Measurements from ENCODE around the gene GARNL3. TPM values are rescaled to one million over a fixed set of nuclear protein-coding genes. Genes with fewer than 3 reads are reported as not detected.

Gene GARNL3
- total and polyA plus RNA-seq, 2 donors (not counting 1 experiment from before 2014, with no cell fraction given): 1.5 to 12.6 TPM

GRCh38 chr9:127293328-127293727 is 28.8 kb downstream of the GARNL3 start:
- Mint-ChIP-seq H3K27ac (no peak overlapping the region), H3K4me1 (no peaks in the 10 kb centered on the region), H3K4me3 (no peak overlapping the region), H3K9me3 (ENCODE audit: insufficient read depth) (no peaks in the 10 kb centered on the region), H3K27me3 (peaks cover 3% of the 10 kb centered on the region)
- ChIA-PET CTCF (no interaction called here), POLR2A (no interaction called here)
- Histone ChIP-seq H3K4me3 (ENCODE audit: control extremely low read depth in 1 of 5, extremely low read depth in 1 of 5, insufficient read depth in 1 of 5, low read depth in 2 of 5, low read length in 4 of 5) (no peak overlapping the region), H3K27ac (ENCODE audit: low read length in 2 of 2) (no peak overlapping the region), H3K9ac (ENCODE audit: low read length) (no peak overlapping the region), H3K79me2 (ENCODE audit: control insufficient read depth, insufficient read depth, low read length) (no peaks in the 10 kb centered on the region), H4K20me1 (ENCODE audit: control insufficient read depth, insufficient read depth, low read length, poor library complexity, severe bottlenecking) (no peaks in the 10 kb centered on the region), H3K9me3 (ENCODE audit: control extremely low read depth in 1 of 3, control insufficient read depth in 2 of 3, insufficient read depth in 1 of 3, low read length in 2 of 3) (no peaks in the 10 kb centered on the region), H3K27me3 (replicated peaks in 1 of 4; ENCODE audit: control extremely low read depth in 1 of 4, control insufficient read depth in 3 of 4, insufficient read depth in 4 of 4, low read length in 3 of 4) (no peaks in the 10 kb centered on the region), H3K36me3 (replicated peaks in 1 of 2; ENCODE audit: control extremely low read depth in 1 of 2, control insufficient read depth in 1 of 2, extremely low read depth in 1 of 2, insufficient read depth in 2 of 2, low read length in 1 of 2) (no peaks in the 10 kb centered on the region), H3K4me1 (ENCODE audit: control insufficient read depth in 2 of 2, insufficient read depth in 2 of 2, low read length in 2 of 2) (no peaks in the 10 kb centered on the region), H2AFZ (ENCODE audit: insufficient read depth, low read depth, low read length, poor library complexity, severe bottlenecking) (no peak overlapping the region), H3K4me2 (replicated peaks; ENCODE audit: low read depth, low read length, poor library complexity, severe bottlenecking) (no peak overlapping the region)
- TF ChIP-seq CTCF (IDR thresholded peaks at IDR 0.05) (no peak), EZH2 (IDR thresholded peaks at IDR 0.05; ENCODE audit: borderline replicate concordance, insufficient read depth, low read depth, low read length, poor library complexity, severe bottlenecking) (no peak)
- no peak for DNase-seq
- 100% methylated on average over 2 of the region's 5 CpGs for WGBS (ENCODE audit: insufficient coverage)
- intact Hi-C loops (cut with micrococcal nuclease): no loop called here
- ATAC-seq (ENCODE audit: low read depth): no peak

- DNase-seq: no peak
- TF ChIP-seq EZH2 (IDR thresholded peaks at IDR 0.05; ENCODE audit: borderline replicate concordance, insufficient read depth, low read depth, low read length, poor library complexity, severe bottlenecking) (no peak), CTCF (IDR thresholded peaks at IDR 0.05) (no peak)
- Histone ChIP-seq H3K4me3 (ENCODE audit: control extremely low read depth in 1 of 5, extremely low read depth in 1 of 5, insufficient read depth in 1 of 5, low read depth in 2 of 5, low read length in 4 of 5) (no peak overlapping the region), H3K4me1 (ENCODE audit: control insufficient read depth in 2 of 2, insufficient read depth in 2 of 2, low read length in 2 of 2) (no peaks in the 10 kb centered on the region), H3K4me2 (replicated peaks; ENCODE audit: low read depth, low read length, poor library complexity, severe bottlenecking) (no peak overlapping the region), H4K20me1 (ENCODE audit: control insufficient read depth, insufficient read depth, low read length, poor library complexity, severe bottlenecking) (no peaks in the 10 kb centered on the region), H3K9ac (ENCODE audit: low read length) (no peak overlapping the region), H3K79me2 (ENCODE audit: control insufficient read depth, insufficient read depth, low read length) (no peaks in the 10 kb centered on the region), H3K9me3 (ENCODE audit: control extremely low read depth in 1 of 3, control insufficient read depth in 2 of 3, insufficient read depth in 1 of 3, low read length in 2 of 3) (no peaks in the 10 kb centered on the region), H2AFZ (ENCODE audit: insufficient read depth, low read depth, low read length, poor library complexity, severe bottlenecking) (no peak overlapping the region), H3K27me3 (replicated peaks in 1 of 4; ENCODE audit: control extremely low read depth in 1 of 4, control insufficient read depth in 3 of 4, insufficient read depth in 4 of 4, low read length in 3 of 4) (no peaks in the 10 kb centered on the region), H3K36me3 (replicated peaks in 1 of 2; ENCODE audit: control extremely low read depth in 1 of 2, control insufficient read depth in 1 of 2, extremely low read depth in 1 of 2, insufficient read depth in 2 of 2, low read length in 1 of 2) (no peaks in the 10 kb centered on the region), H3K27ac (ENCODE audit: low read length in 2 of 2) (no peak overlapping the region)
- no CpG with 5 or more reads among the region's 1 CpG for WGBS (ENCODE audit: insufficient coverage)
- no peak for ATAC-seq (ENCODE audit: low read depth)
- Mint-ChIP-seq H3K4me3 (no peak overlapping the region), H3K27me3 (peaks cover 3% of the 10 kb centered on the region), H3K4me1 (no peaks in the 10 kb centered on the region), H3K9me3 (ENCODE audit: insufficient read depth) (no peaks in the 10 kb centered on the region), H3K27ac (no peak overlapping the region)
- CTCF ChIA-PET: no interaction called here
- intact Hi-C loops (cut with micrococcal nuclease): no loop called here
- POLR2A ChIA-PET: no interaction called here
Observed at GRCh38 chr9:127293767-127294166, 29.2 kb downstream of the GARNL3 start.
